Measurements from ENCODE around the gene LEUTX. TPM values are rescaled to one million over a fixed set of nuclear protein-coding genes. Genes with fewer than 3 reads are reported as not detected.

The LEUTX gene
- total RNA-seq, 1 donor from 2014 or later, result not detected

- Mint-ChIP-seq H3K27me3 (no peaks in the 10 kb centered on the region), H3K27ac (no peak overlapping the region), H3K4me1 (ENCODE audit: unreplicated experiment) (no peaks in the 10 kb centered on the region), H3K36me3 (peaks cover 8% of the 10 kb centered on the region), H3K9me3 (no peaks in the 10 kb centered on the region), H3K4me3 (no peak overlapping the region)
- peak; percentile 27 for TF ChIP-seq CTCF (conservative IDR thresholded peaks at IDR 0.05)
- peak; percentile 88 for DNase-seq (ENCODE audit: extremely low spot score, unreplicated experiment)
Observed at GRCh38 chr19:39824143-39825092, 45.8 kb downstream of the LEUTX start.

GRCh38 chr19:39825093-39825463 lies 46.4 kb downstream of the LEUTX start:
- Mint-ChIP-seq H3K9me3 (no peaks in the 10 kb centered on the region), H3K36me3 (peaks cover 8% of the 10 kb centered on the region), H3K4me3 (no peak overlapping the region), H3K27me3 (no peaks in the 10 kb centered on the region), H3K4me1 (ENCODE audit: unreplicated experiment) (no peaks in the 10 kb centered on the region), H3K27ac (no peak overlapping the region)
- TF ChIP-seq CTCF (conservative IDR thresholded peaks at IDR 0.05), result no peak
- DNase-seq (ENCODE audit: extremely low spot score, unreplicated experiment), result no peak

GRCh38 chr19:39825531-39826076 lies 47.0 kb downstream of the LEUTX start:
- H3K4me1 Mint-ChIP-seq (ENCODE audit: unreplicated experiment), result no peaks in the 10 kb centered on the region
- no peaks in the 10 kb centered on the region for H3K9me3 Mint-ChIP-seq
- no peaks in the 10 kb centered on the region for H3K27me3 Mint-ChIP-seq
- no peak for TF ChIP-seq CTCF (conservative IDR thresholded peaks at IDR 0.05)
- no peak overlapping the region for H3K27ac Mint-ChIP-seq
- no peak overlapping the region for H3K4me3 Mint-ChIP-seq
- no peak for DNase-seq (ENCODE audit: extremely low spot score, unreplicated experiment)
- peaks cover 10% of the 10 kb centered on the region for H3K36me3 Mint-ChIP-seq

GRCh38 chr19:39826311-39826945 lies 47.8 kb downstream of the LEUTX start:
- no peak overlapping the region for H3K27ac Mint-ChIP-seq
- no peak overlapping the region for H3K4me3 Mint-ChIP-seq
- H3K4me1 Mint-ChIP-seq (ENCODE audit: unreplicated experiment), result peaks cover 6% of the 10 kb centered on the region

GRCh38 chr19:39827216-39827615 lies 48.6 kb downstream of the LEUTX start:
- Mint-ChIP-seq H3K9me3 (no peaks in the 10 kb centered on the region), H3K27me3 (no peaks in the 10 kb centered on the region), H3K4me3 (no peak overlapping the region), H3K27ac (no peak overlapping the region), H3K4me1 (ENCODE audit: unreplicated experiment) (peaks cover 10% of the 10 kb centered on the region), H3K36me3 (peaks cover 22% of the 10 kb centered on the region)
- no peak for DNase-seq (ENCODE audit: extremely low spot score, unreplicated experiment)
- TF ChIP-seq CTCF (conservative IDR thresholded peaks at IDR 0.05), result no peak

More at GRCh38 chr19:39826311-39826945, 47.8 kb downstream of the LEUTX start:
- DNase-seq (ENCODE audit: extremely low spot score, unreplicated experiment), result no peak
- peaks cover 18% of the 10 kb centered on the region for H3K36me3 Mint-ChIP-seq
- H3K27me3 Mint-ChIP-seq, result no peaks in the 10 kb centered on the region
- no peak for TF ChIP-seq CTCF (conservative IDR thresholded peaks at IDR 0.05)
- H3K9me3 Mint-ChIP-seq, result no peaks in the 10 kb centered on the region

Measured in type B pancreatic cell (in vitro differentiated cells).